GM21526 (cell line): ENCODE data around the gene FNIP1.
A peak's percentile ranks its signal among the peaks of the same experiment; 100 is the strongest.
"Not testable (repeated sequence)": the region's sequence is repeated elsewhere in the genome, so short reads cannot be mapped to it uniquely, and the experiment has no call there.

ENCODE experiments used
- ATAC-seq: cut with Tn5 transposase; IDR thresholded peaks from one replicate; pipeline ENCODE4 v1.9.1; 2021; ENCODE audit warnings: moderate library complexity; ENCODE audit not compliant: unreplicated experiment, low FRiP score

The FNIP1 gene

DNA sequence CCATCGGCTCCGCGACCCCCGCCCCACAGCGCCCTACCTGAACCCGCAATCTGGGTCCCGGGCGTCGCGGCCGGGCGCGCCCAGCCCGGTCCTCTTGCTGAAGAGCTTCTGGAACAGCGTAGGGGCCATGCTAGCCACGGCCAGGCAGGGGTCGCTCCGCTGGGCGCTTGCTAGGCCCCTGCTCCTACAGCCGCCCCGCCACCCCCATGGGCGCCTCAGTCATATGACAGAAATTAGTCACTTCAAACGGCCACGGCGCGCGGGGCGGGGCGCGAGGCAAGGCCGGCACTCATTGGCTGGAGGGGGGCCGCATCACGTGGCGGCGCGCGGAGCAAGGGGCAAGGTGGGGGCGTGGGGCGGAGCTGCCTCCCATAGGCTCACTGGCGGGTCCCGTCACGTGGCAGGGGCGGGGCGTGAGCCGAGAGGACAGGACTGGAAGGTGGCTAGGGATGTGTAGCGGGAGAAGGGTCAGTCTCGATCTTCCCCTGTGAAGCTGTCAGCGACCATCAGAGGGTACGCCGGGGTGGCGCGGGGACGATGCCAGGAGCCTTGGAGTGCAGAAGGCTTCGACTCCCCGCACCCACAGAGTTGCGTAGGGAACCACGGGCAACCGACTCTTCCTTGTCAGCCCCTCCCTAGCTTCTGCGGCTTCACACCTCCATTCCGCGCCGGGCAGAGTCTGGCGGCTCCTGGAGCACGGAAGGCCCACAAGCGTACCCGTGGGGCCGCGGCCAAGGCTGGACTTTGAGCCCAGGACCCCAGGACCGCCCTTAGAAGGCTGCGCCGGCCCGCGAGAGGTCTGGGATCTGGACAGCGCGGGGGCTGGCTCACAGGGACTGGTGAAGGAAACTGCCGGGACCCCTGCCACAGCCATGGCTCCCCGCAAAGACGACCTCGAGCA, at the start of gene FNIP1:
FNIP1 (minus strand) TSS at position 225 of the 901 bp plus-strand sequence; CDS start at position 129, 96 bp downstream.
- ATAC-seq, result peak; percentile 93

DNA sequence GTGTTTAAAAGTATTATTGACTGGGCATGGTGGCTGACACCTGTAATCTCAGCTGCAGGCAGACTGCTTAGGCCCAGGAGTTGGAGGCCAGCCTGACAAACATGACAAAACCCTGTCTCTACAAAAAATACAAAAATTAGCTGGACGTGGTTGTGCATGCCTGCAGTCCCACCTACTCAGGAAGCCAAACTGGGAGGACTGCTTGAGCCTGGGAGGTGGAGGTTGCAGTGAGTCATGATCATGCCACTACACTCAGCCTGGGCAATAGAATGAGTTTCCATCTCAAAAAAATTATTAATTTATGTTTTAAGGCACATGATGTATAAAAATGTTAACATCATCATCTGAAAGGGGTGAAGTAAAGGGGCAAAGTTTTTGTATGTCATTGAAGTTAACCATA, 49.7 kb upstream of the FNIP1 start:
- no peak for ATAC-seq

DNA sequence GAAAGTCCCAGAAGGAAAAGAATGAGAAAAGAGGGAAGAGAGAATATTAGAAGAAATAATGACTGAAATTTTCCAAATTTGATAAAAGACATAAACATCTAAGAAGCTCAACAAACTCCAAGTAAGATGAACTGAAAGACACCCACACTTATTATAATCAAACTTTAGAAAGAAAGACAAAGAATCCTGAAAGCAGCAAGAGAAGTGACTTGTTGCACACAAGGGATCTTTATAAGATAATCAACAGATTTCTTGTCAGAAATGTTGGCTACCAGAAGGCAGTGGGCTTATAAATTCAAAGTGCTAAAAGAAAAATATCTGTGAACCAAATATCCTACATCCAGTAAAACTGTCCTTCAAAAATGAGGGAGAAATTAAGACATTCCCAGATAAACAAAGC, 49.0 kb upstream of the FNIP1 start:
- ATAC-seq, result no peak

DNA sequence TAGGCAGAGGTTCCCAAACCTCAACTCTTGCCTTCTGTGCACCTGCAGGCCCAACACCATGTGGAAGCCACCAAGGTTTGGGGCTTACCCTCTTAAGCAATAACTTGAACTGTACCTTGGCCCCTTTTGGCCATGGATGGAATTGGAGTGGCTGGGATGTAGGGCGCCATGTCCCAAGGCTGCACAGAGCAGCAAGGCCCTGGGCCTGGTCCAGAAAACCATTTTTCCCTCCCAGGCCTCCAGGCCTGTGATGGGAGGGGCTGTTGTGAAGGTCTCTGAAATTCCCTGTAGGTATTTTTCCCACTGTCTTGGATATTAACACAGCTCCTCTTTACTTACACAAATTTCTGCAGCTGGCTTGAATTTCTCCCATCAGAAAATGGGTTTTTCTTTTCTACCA, 46.2 kb upstream of the FNIP1 start:
- ATAC-seq, result not testable (repeated sequence)

DNA sequence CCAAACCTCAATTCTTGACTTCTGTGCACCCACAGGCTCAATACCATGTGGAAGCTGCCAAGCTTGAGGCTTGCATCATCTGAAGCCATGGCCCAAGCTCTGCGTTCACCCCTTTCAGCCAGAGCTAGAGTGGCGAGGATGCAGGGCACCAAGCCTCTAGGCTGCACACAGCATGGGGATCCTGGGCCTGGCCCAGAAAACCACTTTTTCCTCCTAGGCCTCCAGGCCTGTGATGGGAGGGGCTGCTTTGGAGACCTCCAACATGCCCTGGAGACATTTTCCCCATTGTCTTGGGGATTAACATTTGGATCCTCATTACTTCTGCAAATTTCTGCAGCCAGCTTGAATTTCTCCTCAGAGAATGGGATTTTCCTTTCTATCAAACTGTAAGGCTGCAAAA, 35.9 kb upstream of the FNIP1 start:
- ATAC-seq, result not testable (repeated sequence)

DNA sequence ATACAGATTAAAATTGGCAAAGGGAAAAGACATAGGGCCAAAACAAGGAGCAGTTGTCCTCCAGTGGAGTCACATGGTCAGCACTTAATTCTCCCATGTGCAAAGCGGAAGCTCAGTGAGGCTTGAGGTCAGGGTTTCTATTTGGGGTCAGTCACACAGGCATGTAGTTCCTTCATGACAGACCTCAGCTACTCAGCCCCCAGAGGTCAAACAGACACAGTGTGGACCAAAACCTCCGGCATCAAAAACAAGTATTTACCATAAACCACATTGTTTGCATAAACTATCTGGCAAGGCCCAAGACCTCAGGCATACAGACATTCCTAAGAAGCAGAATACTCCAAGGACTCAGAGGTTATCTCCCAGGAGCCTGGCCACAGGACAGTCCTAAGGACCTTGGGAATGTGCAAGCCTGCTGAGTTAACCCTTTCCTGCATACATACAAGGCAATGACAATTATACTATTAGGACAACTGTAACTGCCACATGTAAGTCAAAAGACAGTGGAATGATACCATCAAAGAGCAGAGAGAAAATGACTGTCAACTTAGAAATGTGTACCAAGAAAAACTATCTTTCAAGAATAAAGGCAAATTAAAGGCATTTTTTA, 28.7 kb upstream of the FNIP1 start:
- peak; percentile 86 for ATAC-seq

DNA sequence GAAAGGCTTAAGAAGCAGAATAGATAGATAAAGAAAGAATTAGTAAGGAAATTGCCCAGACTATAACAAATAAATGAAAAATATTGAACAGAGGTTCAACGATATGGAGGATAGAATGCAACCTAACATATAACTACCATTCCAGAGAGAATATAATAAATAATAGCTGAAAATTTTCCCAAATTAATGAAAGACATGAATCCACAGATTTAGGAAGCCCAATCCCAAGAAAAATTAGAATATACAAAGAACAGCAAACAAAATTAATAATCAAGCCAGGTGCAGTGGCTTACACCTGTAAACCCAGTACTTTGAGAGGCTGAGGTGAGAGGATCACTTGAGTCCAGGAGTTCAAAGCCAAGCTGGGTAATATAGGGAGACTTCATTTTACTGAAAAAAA, 27.8 kb upstream of the FNIP1 start:
- ATAC-seq, result no peak

DNA sequence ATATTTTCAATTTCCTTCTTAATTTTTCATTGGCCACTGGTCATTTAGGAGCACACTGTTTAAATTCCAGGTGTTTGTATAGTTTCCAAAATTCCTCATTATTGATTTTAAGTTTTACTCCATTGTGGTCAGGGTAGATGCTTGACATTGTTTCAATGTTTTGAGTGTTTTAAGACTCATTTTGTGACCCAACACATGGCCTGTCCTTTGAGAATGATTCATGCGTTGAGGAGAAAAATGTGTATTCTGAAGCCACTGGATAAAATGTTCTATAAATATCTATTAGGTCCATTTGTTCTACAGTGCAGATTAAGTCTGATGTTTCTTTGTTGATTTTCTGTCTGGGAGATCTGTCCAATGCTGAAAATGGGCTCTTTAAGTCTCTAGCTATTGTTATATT, 24.4 kb upstream of the FNIP1 start:
- no peak for ATAC-seq

DNA sequence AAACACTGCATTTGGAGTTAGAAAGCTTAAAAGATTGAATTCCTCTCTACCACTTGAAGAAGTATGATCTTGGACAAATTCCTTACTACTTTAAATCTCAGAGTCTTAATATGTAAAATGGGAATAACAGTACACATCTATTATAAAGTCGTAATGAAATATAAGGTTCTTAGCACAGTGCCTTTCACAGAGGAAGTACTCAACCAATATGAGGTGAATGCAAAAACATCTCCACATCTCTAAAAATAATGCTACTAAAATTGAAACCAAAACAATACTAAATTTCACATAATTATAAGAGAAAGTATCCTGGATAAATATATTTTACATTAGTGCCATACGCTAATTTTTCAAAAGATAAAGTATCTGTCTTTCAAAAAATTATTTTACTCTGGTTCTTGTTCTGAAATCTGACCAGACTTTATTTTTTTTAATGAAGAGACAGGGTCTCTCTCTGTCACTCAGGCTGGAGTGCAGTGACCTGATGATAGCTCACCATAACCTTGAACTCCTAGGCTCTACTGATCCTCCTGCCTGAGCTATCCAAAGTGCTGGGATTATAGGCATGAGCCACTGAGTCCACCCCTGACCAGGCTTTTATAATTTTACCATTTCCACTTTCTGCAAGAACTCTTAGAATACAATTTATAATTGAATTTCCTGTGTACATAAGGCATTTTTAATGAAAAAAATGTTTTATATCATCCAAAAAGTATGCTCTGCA, 21.3 kb upstream of the FNIP1 start:
- no peak for ATAC-seq

DNA sequence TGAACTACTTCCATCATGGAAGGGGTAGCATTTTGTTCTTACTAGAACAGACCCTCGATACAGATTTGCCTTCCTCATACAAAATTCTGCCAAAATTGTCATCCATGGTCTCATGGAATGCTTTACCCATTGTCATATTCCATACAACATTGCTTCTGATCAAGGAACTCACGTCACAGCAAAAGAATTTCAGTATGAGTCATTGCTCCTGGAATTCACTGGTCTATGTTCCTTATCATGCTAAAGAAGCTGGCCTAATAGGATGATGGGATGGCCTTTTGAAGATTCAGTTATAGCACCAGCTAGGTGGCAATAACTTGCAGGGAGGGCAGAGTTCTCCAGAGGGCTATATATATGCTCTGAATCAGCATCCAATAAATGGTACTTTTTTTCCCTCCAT, 18.2 kb upstream of the FNIP1 start:
- ATAC-seq, result no peak

DNA sequence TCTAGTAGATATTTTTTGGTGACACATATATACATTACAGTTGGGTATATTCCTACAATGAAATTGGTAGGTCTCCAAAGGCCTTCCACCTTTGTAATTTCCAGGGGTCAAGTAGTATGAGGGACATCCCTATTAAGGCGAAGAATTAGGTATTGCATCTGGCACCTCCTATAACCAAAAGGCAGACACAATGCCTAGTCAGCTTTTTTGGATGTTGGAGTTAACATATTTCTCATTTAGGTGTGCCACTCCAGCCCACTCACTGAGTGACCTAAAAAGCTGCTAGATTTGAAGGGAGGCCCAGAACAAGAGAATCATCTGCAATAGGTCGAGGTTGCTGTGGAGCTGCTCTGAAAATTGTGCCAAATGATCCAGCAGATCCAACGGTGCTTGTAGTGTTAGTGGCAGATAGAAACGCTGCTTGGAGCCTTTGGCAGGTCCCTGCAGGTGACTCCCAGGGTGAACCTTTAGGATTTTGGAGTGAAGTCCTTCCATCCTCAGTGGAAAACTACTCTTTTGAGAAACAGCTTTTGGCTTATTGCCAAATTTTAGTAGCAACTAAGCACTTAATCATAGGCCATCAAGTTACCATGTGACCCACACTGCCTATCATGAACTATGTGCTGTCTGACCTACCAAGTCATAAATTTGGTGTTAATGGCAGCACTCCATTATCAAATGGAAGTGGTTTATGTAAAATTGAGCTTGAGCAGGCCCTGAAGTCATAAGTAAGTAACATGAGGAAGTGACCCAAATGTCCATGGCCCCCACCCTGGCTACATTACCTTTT, 15.7 kb upstream of the FNIP1 start:
- ATAC-seq, result no peak

DNA sequence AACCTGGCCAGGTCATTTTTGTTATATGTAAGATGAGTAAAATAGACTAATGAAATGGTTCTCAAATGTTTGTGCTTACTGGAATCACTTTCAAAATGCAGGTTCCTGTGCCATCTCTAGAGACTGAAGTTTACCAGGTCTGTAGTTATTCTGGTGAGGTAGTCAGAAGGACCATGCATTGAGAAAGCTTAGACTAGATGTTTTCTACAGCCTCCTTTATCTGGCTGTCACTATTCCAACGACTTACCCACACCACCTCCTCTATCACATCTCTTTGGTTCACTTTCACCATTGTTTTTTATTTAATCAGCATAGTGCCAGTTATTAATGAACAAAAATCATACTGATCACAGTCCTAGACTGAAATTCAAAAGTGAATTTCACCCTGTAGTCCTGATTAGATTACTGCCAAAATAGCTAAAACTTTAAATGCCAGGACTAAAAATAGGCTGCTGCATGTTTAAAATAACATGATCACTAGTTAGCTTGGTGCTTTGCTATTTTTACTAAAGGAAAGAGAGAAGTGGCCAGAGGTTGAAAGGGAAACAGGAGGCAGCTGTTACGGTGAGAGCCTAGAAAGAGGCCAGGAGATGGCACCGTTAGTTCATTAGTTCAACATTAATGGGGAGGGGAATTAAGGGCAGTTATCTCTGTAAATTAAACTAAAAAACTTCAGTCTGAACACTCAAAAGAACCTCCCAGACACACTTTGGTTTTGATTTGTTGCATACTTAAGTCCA, 13.9 kb upstream of the FNIP1 start:
- peak; percentile 77 for ATAC-seq

DNA sequence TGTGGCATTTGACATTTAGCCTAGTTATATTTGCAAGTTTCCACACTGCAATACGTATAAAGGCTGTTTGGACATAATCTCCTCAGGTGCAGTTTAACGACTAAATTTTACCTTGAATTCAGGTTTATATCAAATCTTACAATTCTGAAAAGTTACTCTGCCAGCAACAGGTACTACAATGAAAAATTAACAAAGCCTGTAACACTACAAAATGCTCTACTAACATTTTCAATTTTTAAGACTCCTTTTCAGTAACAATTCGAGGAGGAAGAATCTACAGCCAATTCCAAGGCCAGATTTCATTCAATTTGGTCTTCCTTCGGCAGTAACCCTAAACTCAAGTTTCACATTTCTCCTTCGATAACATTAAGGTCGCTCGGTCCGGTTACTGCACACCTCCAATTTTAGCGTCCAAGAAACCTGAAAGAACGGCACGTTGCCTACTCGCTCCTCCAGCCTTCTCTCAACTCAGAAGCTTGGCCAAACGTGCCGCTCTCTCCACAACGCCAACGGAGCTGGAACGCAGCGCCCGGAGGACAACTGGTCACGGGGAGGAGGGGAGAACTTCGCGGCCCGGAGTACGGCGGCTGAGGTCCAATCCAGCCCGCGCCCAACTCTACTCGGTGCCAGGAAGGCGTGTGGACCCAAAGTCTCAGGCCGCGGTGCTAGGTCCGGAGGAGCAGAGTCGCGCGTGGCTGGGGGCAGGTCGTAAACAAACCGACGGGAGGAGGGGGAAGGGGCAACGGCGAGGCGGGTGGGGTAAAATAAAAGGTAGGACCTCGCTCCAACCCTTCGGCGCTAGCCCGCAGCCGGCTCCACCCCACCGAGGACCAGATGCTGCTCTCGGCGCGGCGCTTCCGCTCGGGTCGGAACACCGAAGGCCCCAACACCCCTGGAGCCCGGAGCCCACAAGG, 681 bp downstream of the FNIP1 start:
- peak; percentile 12 for ATAC-seq

DNA sequence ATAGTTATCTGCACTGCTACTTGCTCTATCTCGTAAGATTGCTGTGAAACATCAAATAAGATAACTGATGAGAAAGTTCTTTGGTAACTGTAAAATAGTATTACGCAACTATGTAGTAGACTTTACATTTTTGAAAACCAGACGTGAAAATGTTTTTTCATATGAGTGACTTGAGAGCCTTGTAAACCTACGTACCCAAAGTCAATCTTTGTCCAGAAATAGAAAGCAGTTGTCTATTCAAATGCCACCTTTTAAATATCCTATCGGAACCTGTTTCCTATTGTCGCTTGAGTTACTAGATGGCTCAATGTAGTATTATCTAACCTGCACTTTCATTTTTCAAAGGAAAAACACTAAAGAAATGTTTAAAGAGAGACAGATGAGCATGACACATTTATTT, 1.6 kb downstream of the FNIP1 start:
- ATAC-seq, result no peak

DNA sequence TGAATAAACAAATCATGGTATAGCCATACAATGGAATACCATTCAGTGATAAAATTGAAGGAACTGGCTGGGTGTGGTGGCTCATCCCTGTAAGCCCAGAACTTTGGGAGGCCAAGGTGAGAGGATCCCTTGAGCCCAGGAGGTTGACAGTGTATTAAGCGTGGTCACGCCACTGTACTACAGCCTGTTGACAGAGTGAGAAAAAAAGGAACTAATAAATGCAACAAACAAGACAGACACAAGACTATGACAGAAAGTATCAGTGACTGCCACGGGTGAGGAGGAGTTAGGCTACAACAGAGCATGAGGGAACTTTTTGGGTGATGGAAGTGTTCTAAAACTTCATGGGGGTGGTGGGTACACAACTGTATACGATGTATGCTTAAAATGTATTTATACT, 2.2 kb downstream of the FNIP1 start:
- ATAC-seq, result no peak

DNA sequence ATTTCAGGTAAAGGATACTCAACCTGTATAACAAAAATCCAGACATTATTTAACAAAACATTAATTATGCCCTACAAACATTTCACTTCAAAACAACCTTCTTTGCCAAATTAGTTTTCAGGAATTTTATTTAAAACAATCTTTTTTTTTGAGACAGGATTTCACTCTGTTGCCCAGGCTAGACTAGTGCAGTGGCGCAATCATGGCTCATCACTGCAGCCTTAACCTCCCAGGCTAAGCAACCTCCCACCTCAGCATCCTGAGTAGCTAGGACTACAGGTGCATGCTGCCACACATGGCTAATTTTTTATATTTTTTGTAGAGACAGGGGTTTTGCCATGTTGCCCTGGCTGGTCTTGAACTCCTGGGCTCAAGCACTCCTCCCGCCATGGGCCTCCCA, 3.9 kb downstream of the FNIP1 start:
- no peak for ATAC-seq

DNA sequence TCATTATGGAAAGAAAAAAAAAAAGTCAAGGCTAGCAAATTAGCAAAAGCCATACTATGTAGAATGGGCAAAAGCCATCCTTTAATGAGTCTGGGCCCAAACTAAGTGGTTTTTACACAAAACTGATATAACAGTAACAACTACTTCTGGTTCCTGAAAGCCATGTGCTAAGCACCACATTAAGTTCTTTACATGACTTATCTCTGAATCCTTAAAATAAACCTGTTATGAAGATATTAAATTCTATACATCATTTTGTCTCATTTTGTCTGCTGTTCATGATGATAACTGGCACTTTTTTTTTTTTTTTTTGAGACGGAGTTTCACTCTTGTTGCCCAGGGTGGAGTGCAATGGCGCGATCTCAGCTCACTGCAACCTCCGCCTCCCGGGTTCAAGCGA, 5.0 kb downstream of the FNIP1 start:
- ATAC-seq, result no peak

DNA sequence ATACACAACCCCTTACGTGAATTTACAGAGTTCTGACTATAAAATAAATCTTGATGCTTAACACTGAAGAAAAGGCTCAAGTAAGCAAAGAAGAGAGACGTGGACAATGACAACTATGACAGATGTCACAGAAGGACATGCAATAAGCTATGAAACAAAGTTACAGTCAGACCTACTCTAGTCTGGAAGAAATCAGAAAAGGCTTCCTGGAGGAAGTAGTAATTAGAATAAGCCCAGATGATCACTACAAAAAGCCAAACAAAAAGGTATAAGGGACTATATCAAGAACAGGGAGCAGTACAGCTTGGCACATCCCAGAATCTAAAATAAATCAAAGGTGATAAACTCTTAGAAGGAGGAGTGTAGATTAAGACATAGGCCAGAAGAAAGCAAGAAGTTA, 6.3 kb downstream of the FNIP1 start:
- no peak for ATAC-seq

DNA sequence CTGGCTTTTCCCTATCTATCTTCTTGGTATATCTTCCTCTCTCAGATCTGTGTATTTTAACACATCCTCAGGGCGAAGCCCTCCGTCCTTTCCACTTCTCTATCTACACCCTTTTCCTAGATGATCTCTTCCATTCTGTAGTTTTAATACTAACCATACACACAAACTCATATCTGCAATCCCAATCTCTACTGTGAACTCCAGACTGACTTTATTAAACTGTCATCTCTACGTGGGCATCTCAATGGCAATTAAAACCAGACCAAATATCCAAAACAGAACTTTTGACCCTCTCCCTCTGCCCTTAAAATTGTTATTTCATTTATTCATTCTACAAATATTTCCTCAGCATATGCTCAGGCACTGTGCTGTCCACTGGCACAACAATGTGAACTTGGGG, 7.1 kb downstream of the FNIP1 start:
- no peak for ATAC-seq
